CMK (cell line): ENCODE measurements around the gene GPNMB.

Source experiments
- DNase-seq: peaks from one replicate; pipeline ENCODE4 v3.0.0-alpha.2; 2010; ENCODE audit warnings: low read depth

The GPNMB gene

GRCh38 chr7:23230641-23231101 is 15.9 kb upstream of the GPNMB start:
- DNase-seq = no peak

DNA sequence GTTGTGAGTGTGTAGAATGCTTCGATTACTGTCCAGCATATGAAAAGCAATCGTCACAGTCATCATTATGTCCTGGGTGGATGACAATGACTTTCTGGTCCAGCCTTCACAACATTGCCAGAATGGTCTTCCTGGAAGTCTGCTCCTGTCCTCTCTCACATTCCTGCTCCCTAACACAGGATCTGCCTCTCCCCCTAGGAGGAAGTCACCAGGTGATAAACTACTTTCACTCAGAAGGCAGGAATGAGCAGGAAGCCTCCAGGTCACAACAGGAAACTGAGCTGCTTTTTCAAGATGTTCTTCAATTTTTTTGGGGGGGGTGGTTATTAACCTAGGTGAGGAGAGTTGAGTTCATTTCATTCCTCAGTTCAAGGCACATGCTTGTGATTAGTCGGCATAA is 13.6 kb upstream of the GPNMB start:
- DNase-seq = no peak

- no peak for DNase-seq
These were observed 11.8 kb upstream of the GPNMB start for GRCh38 chr7:23234569-23235296.

DNA sequence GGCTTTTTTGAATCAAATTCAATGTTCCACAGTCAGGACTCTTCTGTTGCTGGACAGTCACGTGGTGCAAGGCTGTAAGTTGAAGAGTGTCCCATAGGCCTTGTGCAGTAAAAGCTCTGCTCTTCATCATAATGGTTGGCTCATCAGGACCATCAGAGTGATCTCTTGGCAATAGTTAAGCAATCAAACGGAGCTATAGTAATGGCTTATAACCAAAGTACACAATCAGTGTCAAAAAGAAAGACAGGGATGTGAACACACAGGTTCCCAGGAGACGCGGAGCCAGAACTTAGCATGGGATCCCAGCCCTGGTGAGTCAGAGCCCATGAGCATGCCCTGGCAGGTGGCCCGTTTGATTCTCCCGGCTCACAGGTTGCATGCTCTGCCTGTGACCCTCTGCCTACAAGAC is 10.8 kb upstream of the GPNMB start:
- no peak for DNase-seq

DNA sequence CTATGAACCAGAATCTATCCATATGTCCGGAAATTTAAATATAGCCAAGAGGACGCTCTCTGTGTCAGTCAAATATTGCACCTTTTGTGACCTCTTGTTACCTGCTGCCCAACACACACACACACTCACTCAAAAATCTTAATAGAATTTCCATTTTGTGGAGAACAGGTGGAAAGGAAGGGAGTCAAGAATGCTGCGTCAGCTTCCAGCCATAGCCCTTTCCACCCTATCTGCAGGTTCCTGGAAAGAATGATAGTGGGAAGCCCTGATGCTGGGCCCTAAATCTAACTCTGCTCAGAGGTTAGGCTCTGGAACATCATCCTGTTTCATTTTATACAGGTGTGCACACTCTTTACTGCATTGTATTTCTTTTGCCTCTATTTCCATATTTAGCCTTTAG is 9.6 kb upstream of the GPNMB start:
- DNase-seq = no peak

DNA sequence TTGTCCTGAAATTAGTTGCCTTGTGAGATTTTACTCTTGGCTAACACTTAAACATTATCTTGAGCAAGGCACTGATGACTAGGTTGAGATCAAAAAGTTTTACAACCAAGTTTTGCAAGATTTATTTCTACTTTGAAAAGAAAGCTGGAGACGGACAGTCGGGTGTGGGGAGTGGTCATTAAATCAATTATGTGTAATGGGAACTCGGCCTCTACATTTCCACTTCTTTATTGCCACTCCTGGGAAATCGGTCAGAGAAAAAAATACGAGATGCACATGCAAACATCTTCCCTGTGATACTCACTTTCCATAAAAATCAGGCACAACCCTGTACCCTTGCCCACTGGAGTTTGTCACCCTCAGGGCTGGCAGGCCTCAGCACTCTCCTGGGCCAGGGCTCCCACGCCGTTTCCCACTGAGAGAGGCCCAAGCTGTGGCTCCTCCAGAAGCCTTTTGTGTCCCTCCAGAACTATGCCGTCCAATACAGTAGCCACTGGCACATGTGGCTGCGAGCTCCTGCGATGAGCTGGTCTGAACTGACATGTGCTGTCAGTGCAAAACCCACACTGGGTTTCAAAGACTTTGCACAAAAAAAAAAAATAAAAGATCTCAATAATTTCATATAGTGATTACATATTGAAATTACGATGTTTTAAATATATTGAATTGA is 7.5 kb upstream of the GPNMB start:
- no peak for DNase-seq

DNA sequence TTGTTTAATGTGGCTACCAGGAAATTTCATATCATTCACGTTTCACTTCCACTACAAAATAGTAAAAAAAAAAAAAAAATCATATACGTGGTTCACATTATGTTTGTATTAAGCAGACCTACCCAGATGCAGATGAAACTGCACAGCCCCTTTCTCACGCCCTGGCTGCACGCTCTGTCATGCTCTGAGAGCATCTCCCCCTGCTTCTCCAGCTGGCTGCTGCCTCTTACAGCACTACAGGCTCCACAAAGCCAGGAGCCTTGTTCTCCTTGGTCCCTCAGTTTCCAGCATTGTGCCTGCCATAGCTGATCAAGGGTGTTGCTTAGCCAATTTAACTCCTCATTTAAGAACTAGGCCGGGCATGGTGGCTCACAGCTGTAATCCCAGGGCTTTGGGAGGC is 6.9 kb upstream of the GPNMB start:
- no peak for DNase-seq

DNA sequence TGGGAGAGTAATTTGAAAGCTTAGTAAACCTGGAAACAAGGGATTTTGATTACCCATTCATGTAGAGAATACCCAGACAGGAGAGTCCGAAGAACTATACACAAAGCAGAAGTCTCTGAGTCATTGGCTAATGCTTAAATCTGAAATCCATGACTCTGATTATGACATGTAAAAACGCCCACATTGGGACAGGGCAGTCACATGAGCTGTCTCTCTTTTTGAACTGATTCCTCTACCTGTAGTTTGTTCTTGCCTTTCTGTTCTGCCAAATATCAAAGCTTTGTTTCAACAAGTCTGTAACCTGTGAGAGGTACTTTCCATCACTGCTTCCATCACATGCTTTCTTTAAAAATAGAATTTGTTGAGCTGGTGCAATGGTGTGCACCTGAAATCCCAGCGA is 4.3 kb upstream of the GPNMB start:
- DNase-seq = no peak

DNA sequence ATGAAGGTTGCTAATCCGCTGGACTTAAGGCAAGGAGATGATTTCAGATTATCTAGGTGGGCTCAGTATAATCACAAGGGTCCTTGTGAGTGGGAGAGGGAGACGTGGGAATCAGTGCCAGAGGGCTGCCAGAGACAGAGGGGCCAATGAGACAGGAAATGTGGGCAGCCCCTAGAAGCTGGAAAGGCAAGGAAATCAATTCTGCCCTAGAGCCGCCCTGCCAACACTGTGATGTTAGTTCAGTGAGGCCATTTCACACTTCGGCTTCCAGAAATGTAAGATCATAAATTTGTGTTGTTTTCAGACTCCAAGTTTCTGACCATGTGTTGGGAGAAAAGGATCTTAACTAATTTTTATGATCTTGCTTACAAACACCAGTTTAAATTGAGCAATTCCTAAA is 3.6 kb upstream of the GPNMB start:
- DNase-seq = no peak

- DNase-seq = no peak
These were observed 549 bp downstream of the GPNMB start for GRCh38 chr7:23247046-23247602.

- DNase-seq = no peak
These were observed 1.2 kb downstream of the GPNMB start for GRCh38 chr7:23247603-23248335.

- DNase-seq = no peak
These were observed 2.9 kb downstream of the GPNMB start for GRCh38 chr7:23249486-23249885.

GRCh38 chr7:23254051-23254681 is 7.6 kb downstream of the GPNMB start:
- no peak for DNase-seq

DNA sequence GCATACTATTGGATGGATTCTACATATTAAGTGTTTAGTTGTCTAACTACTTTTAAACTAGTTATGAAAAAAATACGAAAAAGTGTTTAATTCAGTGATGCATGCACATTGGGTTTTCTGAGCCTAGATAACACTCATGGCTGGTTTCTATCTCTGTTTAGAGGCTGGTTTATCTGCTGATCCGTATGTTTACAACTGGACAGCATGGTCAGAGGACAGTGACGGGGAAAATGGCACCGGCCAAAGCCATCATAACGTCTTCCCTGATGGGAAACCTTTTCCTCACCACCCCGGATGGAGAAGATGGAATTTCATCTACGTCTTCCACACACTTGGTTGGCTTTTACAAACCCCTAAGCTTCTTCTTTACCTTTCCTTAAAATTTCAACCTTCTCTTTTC is 10.2 kb downstream of the GPNMB start:
- DNase-seq = no peak

DNA sequence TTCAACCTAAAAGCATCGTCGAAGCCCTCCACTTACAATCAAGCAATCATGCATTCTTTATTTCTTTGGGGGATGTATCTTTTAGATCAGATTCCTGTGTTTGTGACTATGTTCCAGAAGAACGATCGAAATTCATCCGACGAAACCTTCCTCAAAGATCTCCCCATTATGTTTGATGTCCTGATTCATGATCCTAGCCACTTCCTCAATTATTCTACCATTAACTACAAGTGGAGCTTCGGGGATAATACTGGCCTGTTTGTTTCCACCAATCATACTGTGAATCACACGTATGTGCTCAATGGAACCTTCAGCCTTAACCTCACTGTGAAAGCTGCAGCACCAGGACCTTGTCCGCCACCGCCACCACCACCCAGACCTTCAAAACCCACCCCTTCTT is 13.8 kb downstream of the GPNMB start:
- no peak for DNase-seq

GRCh38 chr7:23261843-23262452 is 15.4 kb downstream of the GPNMB start:
- no peak for DNase-seq

- no peak for DNase-seq
These were observed 18.4 kb downstream of the GPNMB start for GRCh38 chr7:23264916-23265458.

- DNase-seq = no peak
These were observed 20.3 kb downstream of the GPNMB start for GRCh38 chr7:23266918-23267317.

DNA sequence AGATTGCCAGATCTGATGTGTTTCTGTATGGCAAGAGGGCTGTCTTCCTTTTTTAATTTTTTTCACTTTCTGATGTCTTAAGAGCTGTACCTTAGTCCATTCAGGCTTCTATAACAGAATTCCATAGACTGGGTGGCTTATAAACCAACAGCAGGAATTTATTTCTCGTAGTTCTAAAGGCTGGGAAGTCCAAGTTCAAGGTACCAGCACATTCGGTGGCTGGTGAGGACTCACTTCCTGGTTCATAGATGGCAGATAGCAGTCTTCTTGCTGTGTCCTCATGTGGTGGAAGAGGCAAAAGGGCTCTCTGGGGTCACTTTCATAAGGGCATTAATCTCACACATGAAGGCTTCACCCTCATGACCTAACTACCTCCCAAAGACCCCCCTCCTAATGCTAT is 20.8 kb downstream of the GPNMB start:
- no peak for DNase-seq

- DNase-seq = no peak
These were observed 21.6 kb downstream of the GPNMB start for GRCh38 chr7:23268167-23268566.

- DNase-seq = no peak
These were observed 22.2 kb downstream of the GPNMB start for GRCh38 chr7:23268746-23269145.

GRCh38 chr7:23272275-23272674 is 25.7 kb downstream of the GPNMB start:
- DNase-seq = no peak
